Measurements from ENCODE around the gene NPC2. TPM values are rescaled to one million over a fixed set of nuclear protein-coding genes. Genes with fewer than 3 reads are reported as not detected.

The NPC2 gene
- total and polyA plus RNA-seq, 9 of the 15 experiments (the other 6 are each of a cell fraction or from before 2014, with no cell fraction given) = 16.6 to 74.1 (median 32.6) TPM

DNA sequence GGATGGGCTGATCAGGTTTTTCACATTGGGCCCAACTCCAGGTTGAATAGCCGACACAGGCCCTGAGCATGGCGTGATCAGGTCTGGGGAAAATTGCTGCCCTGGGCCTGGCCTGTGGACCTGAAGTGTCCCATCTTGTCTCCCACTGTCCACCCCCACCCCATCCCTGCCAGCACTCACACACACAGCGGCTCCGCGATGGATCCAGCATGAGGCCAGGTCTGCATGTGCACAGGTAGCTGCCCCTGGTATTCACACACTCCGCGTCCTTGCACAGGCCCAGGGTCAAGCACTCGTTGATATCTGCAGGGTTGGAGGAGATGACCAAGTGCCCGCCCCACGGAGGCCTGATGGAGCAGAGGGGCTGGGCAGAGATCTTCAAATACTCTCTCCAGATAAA, 39.1 kb upstream of the NPC2 start (continued):
- TF ChIP-seq, protein P1, sequence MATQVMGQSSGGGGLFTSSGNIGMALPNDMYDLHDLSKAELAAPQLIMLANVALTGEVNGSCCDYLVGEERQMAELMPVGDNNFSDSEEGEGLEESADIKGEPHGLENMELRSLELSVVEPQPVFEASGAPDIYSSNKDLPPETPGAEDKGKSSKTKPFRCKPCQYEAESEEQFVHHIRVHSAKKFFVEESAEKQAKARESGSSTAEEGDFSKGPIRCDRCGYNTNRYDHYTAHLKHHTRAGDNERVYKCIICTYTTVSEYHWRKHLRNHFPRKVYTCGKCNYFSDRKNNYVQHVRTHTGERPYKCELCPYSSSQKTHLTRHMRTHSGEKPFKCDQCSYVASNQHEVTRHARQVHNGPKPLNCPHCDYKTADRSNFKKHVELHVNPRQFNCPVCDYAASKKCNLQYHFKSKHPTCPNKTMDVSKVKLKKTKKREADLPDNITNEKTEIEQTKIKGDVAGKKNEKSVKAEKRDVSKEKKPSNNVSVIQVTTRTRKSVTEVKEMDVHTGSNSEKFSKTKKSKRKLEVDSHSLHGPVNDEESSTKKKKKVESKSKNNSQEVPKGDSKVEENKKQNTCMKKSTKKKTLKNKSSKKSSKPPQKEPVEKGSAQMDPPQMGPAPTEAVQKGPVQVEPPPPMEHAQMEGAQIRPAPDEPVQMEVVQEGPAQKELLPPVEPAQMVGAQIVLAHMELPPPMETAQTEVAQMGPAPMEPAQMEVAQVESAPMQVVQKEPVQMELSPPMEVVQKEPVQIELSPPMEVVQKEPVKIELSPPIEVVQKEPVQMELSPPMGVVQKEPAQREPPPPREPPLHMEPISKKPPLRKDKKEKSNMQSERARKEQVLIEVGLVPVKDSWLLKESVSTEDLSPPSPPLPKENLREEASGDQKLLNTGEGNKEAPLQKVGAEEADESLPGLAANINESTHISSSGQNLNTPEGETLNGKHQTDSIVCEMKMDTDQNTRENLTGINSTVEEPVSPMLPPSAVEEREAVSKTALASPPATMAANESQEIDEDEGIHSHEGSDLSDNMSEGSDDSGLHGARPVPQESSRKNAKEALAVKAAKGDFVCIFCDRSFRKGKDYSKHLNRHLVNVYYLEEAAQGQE (IDR thresholded peaks at IDR 0.05; ENCODE audit: borderline replicate concordance) = no peak
- TF ChIP-seq, protein P1 (CRISPR knock-in tag; IDR thresholded peaks at IDR 0.05; ENCODE audit: low read depth) = no peak
- no peak for TF ChIP-seq GTF2F1 (IDR thresholded peaks at IDR 0.05; ENCODE audit: low read depth, low read length)

Measured in K562 (cell line).